Lower leg skin (tissue), 3 donors: ENCODE measurements around the gene CLIP2.

Source experiments
- POLR2A ChIP-seq, 2 donors: fragments of 450-650 bp; IDR thresholded peaks; one replicate each; pipeline ENCODE4 v1.6.1; 2016 to 2017; ENCODE audit warnings: antibody characterized with exemption in 2 of 2, mild to moderate bottlenecking in 1 of 2, moderate library complexity in 1 of 2
- TF ChIP-seq, protein P1 (sequence below), 3 donors: fragments of 450-650 bp; IDR thresholded peaks; one replicate each; pipeline ENCODE4 v1.5.1; 2016; ENCODE audit warnings: antibody characterized with exemption in 3 of 3, mild to moderate bottlenecking in 3 of 3, moderate library complexity in 2 of 3

GRCh38 chr7:74410772-74411171 lies 121.6 kb downstream of the CLIP2 start:
- TF ChIP-seq, protein P1, sequence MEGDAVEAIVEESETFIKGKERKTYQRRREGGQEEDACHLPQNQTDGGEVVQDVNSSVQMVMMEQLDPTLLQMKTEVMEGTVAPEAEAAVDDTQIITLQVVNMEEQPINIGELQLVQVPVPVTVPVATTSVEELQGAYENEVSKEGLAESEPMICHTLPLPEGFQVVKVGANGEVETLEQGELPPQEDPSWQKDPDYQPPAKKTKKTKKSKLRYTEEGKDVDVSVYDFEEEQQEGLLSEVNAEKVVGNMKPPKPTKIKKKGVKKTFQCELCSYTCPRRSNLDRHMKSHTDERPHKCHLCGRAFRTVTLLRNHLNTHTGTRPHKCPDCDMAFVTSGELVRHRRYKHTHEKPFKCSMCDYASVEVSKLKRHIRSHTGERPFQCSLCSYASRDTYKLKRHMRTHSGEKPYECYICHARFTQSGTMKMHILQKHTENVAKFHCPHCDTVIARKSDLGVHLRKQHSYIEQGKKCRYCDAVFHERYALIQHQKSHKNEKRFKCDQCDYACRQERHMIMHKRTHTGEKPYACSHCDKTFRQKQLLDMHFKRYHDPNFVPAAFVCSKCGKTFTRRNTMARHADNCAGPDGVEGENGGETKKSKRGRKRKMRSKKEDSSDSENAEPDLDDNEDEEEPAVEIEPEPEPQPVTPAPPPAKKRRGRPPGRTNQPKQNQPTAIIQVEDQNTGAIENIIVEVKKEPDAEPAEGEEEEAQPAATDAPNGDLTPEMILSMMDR (IDR thresholded peaks at IDR 0.05), result no peak
- no peak for TF ChIP-seq POLR2A (IDR thresholded peaks at IDR 0.05)
